GM21529 (cell line): ENCODE measurements around the gene IL1RL2.

Source experiments
- ATAC-seq: cut with Tn5 transposase; IDR thresholded peaks from one replicate; pipeline ENCODE4 v1.9.1; 2021; ENCODE audit not compliant: unreplicated experiment

The IL1RL2 gene

GRCh38 chr2:102262216-102263129 is 75.7 kb downstream of the IL1RL2 start:
- ATAC-seq, result no peak

DNA sequence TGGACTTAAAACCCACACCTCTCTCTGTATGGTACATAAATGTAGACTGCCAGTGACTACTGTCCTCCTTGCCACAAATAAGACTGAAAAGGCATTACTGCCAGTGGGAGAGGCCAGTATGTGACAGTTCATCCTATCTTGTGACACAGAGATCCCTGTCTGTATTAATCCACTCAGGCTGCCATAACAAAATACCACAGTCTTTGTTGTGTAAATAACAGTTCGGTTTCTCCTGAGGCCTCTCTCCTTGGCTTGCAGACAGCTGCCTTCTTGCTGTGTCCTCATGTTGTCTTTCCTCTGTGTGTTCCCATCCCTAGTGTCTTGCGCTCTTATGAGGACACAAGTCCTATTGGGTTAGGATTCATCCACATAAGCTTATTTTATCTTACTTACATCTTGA is 78.1 kb downstream of the IL1RL2 start:
- no peak for ATAC-seq

- no peak for ATAC-seq
These were observed 79.4 kb downstream of the IL1RL2 start for GRCh38 chr2:102266204-102266603.

DNA sequence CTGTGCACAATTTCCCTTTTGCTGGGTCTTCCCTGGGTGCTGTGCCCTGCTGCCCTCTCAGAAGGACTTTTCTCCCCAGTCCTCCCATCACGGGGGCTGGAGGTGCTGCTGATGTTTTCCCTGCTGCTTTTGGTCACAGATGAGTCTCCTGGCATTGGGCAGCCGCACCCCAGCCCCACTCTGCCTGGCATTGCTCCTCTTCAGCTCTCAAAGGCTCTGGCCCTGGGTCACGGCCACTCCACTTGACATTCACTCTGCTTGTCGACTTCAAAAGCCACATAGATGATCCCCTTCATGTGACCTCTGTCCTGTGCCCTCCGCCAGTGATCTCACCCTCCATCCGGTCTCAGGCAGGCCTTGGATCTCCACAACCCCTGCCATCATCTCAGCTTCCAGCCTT is 81.0 kb downstream of the IL1RL2 start:
- ATAC-seq, result no peak

- ATAC-seq, result no peak
These were observed 81.8 kb downstream of the IL1RL2 start for GRCh38 chr2:102268510-102269199.

GRCh38 chr2:102269200-102269524 is 82.3 kb downstream of the IL1RL2 start:
- no peak for ATAC-seq

DNA sequence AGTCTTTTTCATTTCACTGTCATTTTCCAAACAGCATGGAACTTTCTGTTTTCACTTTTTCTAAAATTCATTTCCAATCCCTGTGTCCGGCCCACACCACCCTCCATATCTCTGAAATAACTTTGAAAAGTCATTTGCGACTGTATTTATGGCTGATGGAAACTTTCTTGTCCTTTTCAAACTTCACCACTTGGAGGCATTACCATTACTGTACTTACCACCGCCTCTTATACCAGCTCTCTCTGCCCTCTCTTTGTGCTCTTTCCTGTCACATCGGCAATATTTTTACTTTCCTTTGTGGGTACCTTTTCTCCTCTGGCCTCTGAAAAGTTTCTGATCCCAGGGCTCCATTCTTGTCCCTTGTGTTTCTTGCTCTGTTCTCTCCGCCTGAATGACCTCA is 85.0 kb downstream of the IL1RL2 start:
- no peak for ATAC-seq

DNA sequence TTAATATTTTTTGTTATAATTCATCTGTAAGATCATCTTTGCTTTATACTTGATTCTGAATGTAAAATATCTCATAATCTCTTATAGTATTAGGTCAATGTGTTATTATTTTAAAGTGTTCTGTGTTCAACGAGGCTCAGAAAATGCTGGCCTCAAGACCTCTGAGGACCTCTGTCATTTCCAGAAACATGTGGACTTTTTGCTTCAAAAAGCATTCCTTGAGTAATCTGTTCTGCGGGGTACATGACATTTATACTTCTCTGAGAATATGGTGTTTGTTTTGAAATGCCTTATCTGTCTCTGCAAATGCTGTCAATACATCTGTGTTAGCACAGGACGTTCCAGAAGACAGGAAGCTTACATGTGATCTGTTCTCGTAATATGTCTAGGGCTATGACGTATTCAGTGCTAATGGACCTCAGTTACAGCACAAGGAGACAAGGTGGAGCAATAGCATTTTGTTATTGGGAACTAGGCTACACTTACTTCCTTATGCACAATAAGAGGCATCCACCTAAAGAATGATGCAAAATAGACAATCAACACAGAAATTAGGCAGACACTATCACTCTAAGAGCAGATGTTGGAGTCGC is 86.9 kb downstream of the IL1RL2 start:
- ATAC-seq, result no peak

DNA sequence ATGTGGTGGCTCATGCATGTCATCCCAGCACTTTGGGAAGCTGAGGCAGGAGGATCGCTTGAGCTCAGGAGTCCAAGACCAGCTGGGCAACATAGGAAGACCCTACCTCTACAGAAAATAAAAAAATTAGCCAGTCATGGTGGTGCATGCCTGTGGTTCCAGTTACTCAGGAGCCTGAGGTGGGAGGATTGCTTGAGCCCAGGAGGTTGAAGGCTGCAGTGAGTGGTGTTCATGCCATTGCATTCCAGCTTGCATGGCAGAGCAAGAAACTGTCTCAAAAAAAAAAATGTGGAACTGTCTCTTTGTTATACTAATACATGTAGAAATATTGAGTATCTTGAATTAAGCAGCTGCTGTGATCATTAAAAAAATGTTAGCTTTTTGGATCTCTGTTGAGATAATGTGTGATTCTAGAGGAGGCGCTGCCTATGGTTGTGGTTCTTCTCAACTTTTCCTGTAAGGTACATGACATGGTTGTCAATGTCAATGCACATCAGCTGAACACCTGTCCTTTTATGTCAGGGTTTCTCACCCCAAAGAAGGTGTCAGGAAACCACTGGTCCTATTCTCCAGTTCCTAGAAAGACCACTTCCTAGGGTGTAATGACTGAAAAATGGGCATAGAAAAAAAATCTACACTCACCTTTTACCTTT is 89.9 kb downstream of the IL1RL2 start:
- ATAC-seq, result no peak

DNA sequence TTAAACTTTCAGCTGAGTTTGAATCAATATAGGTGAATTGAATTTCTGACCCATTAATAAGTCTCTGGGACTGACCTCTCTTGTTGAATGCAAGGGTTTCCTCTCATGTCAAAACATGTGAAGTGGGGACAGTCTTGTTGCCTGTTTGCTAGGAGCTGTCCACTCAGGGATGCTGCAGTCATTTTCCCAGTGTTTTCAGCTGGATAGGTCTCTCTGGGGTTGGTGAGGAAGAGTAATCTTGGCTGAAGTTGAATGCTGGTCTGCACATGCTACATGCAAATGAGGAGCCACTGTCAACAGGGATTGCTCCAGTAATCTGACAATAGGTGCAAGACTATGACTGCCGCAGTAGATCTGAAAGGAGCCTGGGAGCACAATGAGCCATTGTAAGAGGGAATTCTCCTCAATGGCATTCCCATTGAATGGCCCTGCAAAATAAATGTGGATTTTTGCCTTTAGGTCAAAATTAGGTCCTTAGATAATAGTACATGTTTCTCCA is 90.4 kb downstream of the IL1RL2 start:
- ATAC-seq, result no peak

GRCh38 chr2:102278720-102279390 is 92.0 kb downstream of the IL1RL2 start:
- ATAC-seq, result no peak

- no peak for ATAC-seq
These were observed 92.5 kb downstream of the IL1RL2 start for GRCh38 chr2:102279391-102279735.

GRCh38 chr2:102282678-102283091 is 95.9 kb downstream of the IL1RL2 start:
- no peak for ATAC-seq

- no peak for ATAC-seq
These were observed 97.2 kb downstream of the IL1RL2 start for GRCh38 chr2:102283996-102284395.

- no peak for ATAC-seq
These were observed 97.8 kb downstream of the IL1RL2 start for GRCh38 chr2:102284611-102285010.

DNA sequence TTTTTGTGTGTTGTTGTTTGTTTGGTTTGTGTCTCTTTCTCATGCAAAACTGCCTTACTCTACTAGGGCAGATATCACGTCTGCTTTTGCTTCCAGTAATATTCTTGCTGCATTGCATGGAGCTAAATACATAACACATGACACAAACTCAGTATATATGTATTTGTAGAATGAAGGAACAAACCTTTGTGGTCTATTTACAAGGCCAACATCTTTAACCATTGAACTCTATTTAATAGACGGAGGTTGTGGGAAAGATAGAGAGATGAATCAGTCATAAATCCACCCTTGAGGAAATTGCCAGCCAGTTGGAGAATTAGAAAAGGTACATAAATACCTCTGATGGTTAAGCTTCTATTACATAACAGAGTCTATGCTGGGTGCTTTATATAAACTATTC is 98.5 kb downstream of the IL1RL2 start:
- ATAC-seq, result no peak

DNA sequence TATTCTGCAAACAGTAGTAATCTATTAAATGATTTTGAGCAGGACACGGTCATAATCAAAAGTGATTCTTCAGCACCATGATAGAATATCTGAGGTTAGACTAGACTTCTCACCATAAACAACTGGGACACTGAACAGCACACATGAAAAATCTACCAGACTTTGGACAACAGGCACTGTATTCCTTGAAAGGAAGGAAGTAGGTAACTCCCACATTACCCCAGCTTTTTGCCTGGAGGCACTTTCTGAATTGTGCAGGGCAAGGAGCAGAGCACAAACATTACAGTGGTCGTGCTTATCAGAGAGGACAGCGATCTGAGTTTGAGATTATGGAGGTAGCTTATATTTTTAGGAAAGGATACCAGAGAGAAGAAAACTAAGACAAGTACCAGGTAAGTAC is 99.2 kb downstream of the IL1RL2 start:
- ATAC-seq, result no peak

DNA sequence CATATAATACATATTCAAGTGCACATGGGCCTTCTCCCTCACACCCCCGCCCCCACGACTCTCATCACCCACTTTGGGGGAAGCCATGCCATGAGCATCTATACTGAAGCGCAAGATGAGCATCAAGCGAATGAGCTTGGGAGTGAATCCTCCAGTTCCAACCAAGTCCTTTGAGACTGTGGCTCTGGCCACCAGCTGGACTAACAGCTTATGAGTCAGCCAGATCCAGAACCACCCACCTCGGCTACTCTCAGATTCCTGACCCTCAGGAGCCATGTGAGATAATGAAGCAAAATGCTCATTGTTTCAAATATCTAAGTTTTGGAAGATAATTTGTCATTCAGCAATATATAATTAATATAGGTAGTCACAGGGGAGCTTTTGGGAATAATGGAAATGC is 102.3 kb downstream of the IL1RL2 start:
- no peak for ATAC-seq
